ENCODE results near the gene MGLL.

The MGLL gene

GRCh38 chr3:127765735-127766134 lies 56.6 kb downstream of the MGLL start:
- Histone ChIP-seq H3K36me3 (ENCODE audit: control insufficient read depth, insufficient read depth, low read length) (no peaks in the 10 kb centered on the region), H3K4me1 (ENCODE audit: control insufficient read depth, insufficient read depth, low read length) (no peaks in the 10 kb centered on the region), H3K9me3 (ENCODE audit: control insufficient read depth, insufficient read depth, low read length) (no peaks in the 10 kb centered on the region), H3K9ac (ENCODE audit: low read depth, low read length) (no peak overlapping the region), H3K27me3 (ENCODE audit: control insufficient read depth, insufficient read depth, low read length) (no peaks in the 10 kb centered on the region), H3K4me3 (ENCODE audit: low read depth, low read length) (no peak overlapping the region)

- H3K4me1 ChIP-seq (ENCODE audit: control insufficient read depth, insufficient read depth, low read length): no peaks in the 10 kb centered on the region
- no peak overlapping the region for H3K4me3 ChIP-seq (ENCODE audit: low read depth, low read length)
- H3K36me3 ChIP-seq (ENCODE audit: control insufficient read depth, insufficient read depth, low read length): no peaks in the 10 kb centered on the region
- H3K27me3 ChIP-seq (ENCODE audit: control insufficient read depth, insufficient read depth, low read length): no peaks in the 10 kb centered on the region
- no peak overlapping the region for H3K9ac ChIP-seq (ENCODE audit: low read depth, low read length)
- no peaks in the 10 kb centered on the region for H3K9me3 ChIP-seq (ENCODE audit: control insufficient read depth, insufficient read depth, low read length)
These were observed 57.4 kb downstream of the MGLL start for GRCh38 chr3:127764841-127765362.

- H3K4me3 ChIP-seq (ENCODE audit: low read depth, low read length): no peak overlapping the region
- H3K9me3 ChIP-seq (ENCODE audit: control insufficient read depth, insufficient read depth, low read length): no peaks in the 10 kb centered on the region
- no peaks in the 10 kb centered on the region for H3K36me3 ChIP-seq (ENCODE audit: control insufficient read depth, insufficient read depth, low read length)
- H3K9ac ChIP-seq (ENCODE audit: low read depth, low read length): no peak overlapping the region
- no peaks in the 10 kb centered on the region for H3K27me3 ChIP-seq (ENCODE audit: control insufficient read depth, insufficient read depth, low read length)
- no peaks in the 10 kb centered on the region for H3K4me1 ChIP-seq (ENCODE audit: control insufficient read depth, insufficient read depth, low read length)
These were observed 58.0 kb downstream of the MGLL start for GRCh38 chr3:127764301-127764700.

- Histone ChIP-seq H3K4me3 (ENCODE audit: low read depth, low read length) (no peak overlapping the region), H3K9ac (ENCODE audit: low read depth, low read length) (no peak overlapping the region), H3K4me1 (ENCODE audit: control insufficient read depth, insufficient read depth, low read length) (no peaks in the 10 kb centered on the region), H3K9me3 (ENCODE audit: control insufficient read depth, insufficient read depth, low read length) (no peaks in the 10 kb centered on the region), H3K27me3 (ENCODE audit: control insufficient read depth, insufficient read depth, low read length) (no peaks in the 10 kb centered on the region), H3K36me3 (ENCODE audit: control insufficient read depth, insufficient read depth, low read length) (no peaks in the 10 kb centered on the region)
These were observed 58.5 kb downstream of the MGLL start for GRCh38 chr3:127763816-127764215.

GRCh38 chr3:127763337-127763736 lies 59.0 kb downstream of the MGLL start:
- Histone ChIP-seq H3K9me3 (ENCODE audit: control insufficient read depth, insufficient read depth, low read length) (no peaks in the 10 kb centered on the region), H3K9ac (ENCODE audit: low read depth, low read length) (no peak overlapping the region), H3K27me3 (ENCODE audit: control insufficient read depth, insufficient read depth, low read length) (no peaks in the 10 kb centered on the region), H3K4me3 (ENCODE audit: low read depth, low read length) (no peak overlapping the region), H3K4me1 (ENCODE audit: control insufficient read depth, insufficient read depth, low read length) (no peaks in the 10 kb centered on the region), H3K36me3 (ENCODE audit: control insufficient read depth, insufficient read depth, low read length) (no peaks in the 10 kb centered on the region)

- H3K27me3 ChIP-seq (ENCODE audit: control insufficient read depth, insufficient read depth, low read length): no peaks in the 10 kb centered on the region
- no peaks in the 10 kb centered on the region for H3K4me1 ChIP-seq (ENCODE audit: control insufficient read depth, insufficient read depth, low read length)
- no peak overlapping the region for H3K4me3 ChIP-seq (ENCODE audit: low read depth, low read length)
- no peak overlapping the region for H3K9ac ChIP-seq (ENCODE audit: low read depth, low read length)
- no peaks in the 10 kb centered on the region for H3K9me3 ChIP-seq (ENCODE audit: control insufficient read depth, insufficient read depth, low read length)
- H3K36me3 ChIP-seq (ENCODE audit: control insufficient read depth, insufficient read depth, low read length): no peaks in the 10 kb centered on the region
These were observed 59.6 kb downstream of the MGLL start for GRCh38 chr3:127762787-127763105.

GRCh38 chr3:127762077-127762786 lies 60.1 kb downstream of the MGLL start:
- Histone ChIP-seq H3K9ac (ENCODE audit: low read depth, low read length) (no peak overlapping the region), H3K36me3 (ENCODE audit: control insufficient read depth, insufficient read depth, low read length) (no peaks in the 10 kb centered on the region), H3K4me1 (ENCODE audit: control insufficient read depth, insufficient read depth, low read length) (no peaks in the 10 kb centered on the region), H3K9me3 (ENCODE audit: control insufficient read depth, insufficient read depth, low read length) (no peaks in the 10 kb centered on the region), H3K4me3 (ENCODE audit: low read depth, low read length) (no peak overlapping the region), H3K27me3 (ENCODE audit: control insufficient read depth, insufficient read depth, low read length) (no peaks in the 10 kb centered on the region)

- H3K36me3 ChIP-seq (ENCODE audit: control insufficient read depth, insufficient read depth, low read length): no peaks in the 10 kb centered on the region
- H3K9me3 ChIP-seq (ENCODE audit: control insufficient read depth, insufficient read depth, low read length): no peaks in the 10 kb centered on the region
- no peak overlapping the region for H3K4me3 ChIP-seq (ENCODE audit: low read depth, low read length)
- H3K27me3 ChIP-seq (ENCODE audit: control insufficient read depth, insufficient read depth, low read length): no peaks in the 10 kb centered on the region
- H3K9ac ChIP-seq (ENCODE audit: low read depth, low read length): no peak overlapping the region
- H3K4me1 ChIP-seq (ENCODE audit: control insufficient read depth, insufficient read depth, low read length): no peaks in the 10 kb centered on the region
These were observed 60.9 kb downstream of the MGLL start for GRCh38 chr3:127761441-127761801.

GRCh38 chr3:127760791-127761440 lies 61.4 kb downstream of the MGLL start:
- H3K27me3 ChIP-seq (ENCODE audit: control insufficient read depth, insufficient read depth, low read length): no peaks in the 10 kb centered on the region
- H3K36me3 ChIP-seq (ENCODE audit: control insufficient read depth, insufficient read depth, low read length): no peaks in the 10 kb centered on the region
- no peaks in the 10 kb centered on the region for H3K4me1 ChIP-seq (ENCODE audit: control insufficient read depth, insufficient read depth, low read length)
- no peak overlapping the region for H3K4me3 ChIP-seq (ENCODE audit: low read depth, low read length)
- no peak overlapping the region for H3K9ac ChIP-seq (ENCODE audit: low read depth, low read length)
- H3K9me3 ChIP-seq (ENCODE audit: control insufficient read depth, insufficient read depth, low read length): no peaks in the 10 kb centered on the region

- Histone ChIP-seq H3K27me3 (ENCODE audit: control insufficient read depth, insufficient read depth, low read length) (no peaks in the 10 kb centered on the region), H3K4me1 (ENCODE audit: control insufficient read depth, insufficient read depth, low read length) (no peaks in the 10 kb centered on the region), H3K9ac (ENCODE audit: low read depth, low read length) (no peak overlapping the region)
These were observed 62.0 kb downstream of the MGLL start for GRCh38 chr3:127760361-127760760.

GRCh38 chr3:127759826-127760225 lies 62.5 kb downstream of the MGLL start:
- Histone ChIP-seq H3K9ac (ENCODE audit: low read depth, low read length) (no peak overlapping the region), H3K27me3 (ENCODE audit: control insufficient read depth, insufficient read depth, low read length) (no peaks in the 10 kb centered on the region), H3K9me3 (ENCODE audit: control insufficient read depth, insufficient read depth, low read length) (no peaks in the 10 kb centered on the region), H3K36me3 (ENCODE audit: control insufficient read depth, insufficient read depth, low read length) (no peaks in the 10 kb centered on the region), H3K4me3 (ENCODE audit: low read depth, low read length) (no peak overlapping the region), H3K4me1 (ENCODE audit: control insufficient read depth, insufficient read depth, low read length) (no peaks in the 10 kb centered on the region)

More at GRCh38 chr3:127760361-127760760, 62.0 kb downstream of the MGLL start:
- H3K9me3 ChIP-seq (ENCODE audit: control insufficient read depth, insufficient read depth, low read length): no peaks in the 10 kb centered on the region
- H3K36me3 ChIP-seq (ENCODE audit: control insufficient read depth, insufficient read depth, low read length): no peaks in the 10 kb centered on the region
- H3K4me3 ChIP-seq (ENCODE audit: low read depth, low read length): no peak overlapping the region

- H3K4me3 ChIP-seq (ENCODE audit: low read depth, low read length): no peak overlapping the region
- H3K9ac ChIP-seq (ENCODE audit: low read depth, low read length): no peak overlapping the region
- no peaks in the 10 kb centered on the region for H3K27me3 ChIP-seq (ENCODE audit: control insufficient read depth, insufficient read depth, low read length)
- no peaks in the 10 kb centered on the region for H3K4me1 ChIP-seq (ENCODE audit: control insufficient read depth, insufficient read depth, low read length)
- no peaks in the 10 kb centered on the region for H3K9me3 ChIP-seq (ENCODE audit: control insufficient read depth, insufficient read depth, low read length)
- H3K36me3 ChIP-seq (ENCODE audit: control insufficient read depth, insufficient read depth, low read length): no peaks in the 10 kb centered on the region
These were observed 64.3 kb downstream of the MGLL start for GRCh38 chr3:127758013-127758412.

Measured in iPS-15b (cell line).